Thymus (tissue), 11 donors: ENCODE results near the gene FTO. TPM values are rescaled to one million over a fixed set of nuclear protein-coding genes. Genes with fewer than 3 reads are reported as not detected.

ENCODE experiments used
- DNase-seq, 9 donors: peaks; one replicate each; pipeline ENCODE4 v3.0.0-alpha.2; 2013; ENCODE audit warnings: low spot score in 9 of 9, low read depth in 6 of 9, missing footprints in 1 of 9
- H3K27ac ChIP-seq, 2 donors: one replicate each; pipeline ENCODE4 v1.5.1; 2013; ENCODE audit warnings: control low read depth in 1 of 2, low read depth in 1 of 2, low read length in 1 of 2, mild to moderate bottlenecking in 1 of 2, moderate library complexity in 1 of 2
- H3K27me3 ChIP-seq, 2 donors: one replicate each; pipeline ENCODE4 v1.5.1; 2013; ENCODE audit warnings: low read length in 1 of 2; ENCODE audit not compliant: control insufficient read depth in 2 of 2, insufficient read depth in 1 of 2
- H3K36me3 ChIP-seq, 2 donors: one replicate each; pipeline ENCODE4 v1.5.1; 2013; ENCODE audit warnings: low read length in 1 of 2, mild to moderate bottlenecking in 1 of 2, moderate library complexity in 1 of 2; ENCODE audit not compliant: control insufficient read depth in 2 of 2, insufficient read depth in 2 of 2
- H3K4me1 ChIP-seq, 2 donors: one replicate each; pipeline ENCODE4 v1.5.1; 2013; ENCODE audit warnings: low read length in 2 of 2; ENCODE audit not compliant: control insufficient read depth in 2 of 2, insufficient read depth in 2 of 2
- H3K4me3 ChIP-seq, 2 donors: one replicate each; pipeline ENCODE4 v1.5.1; 2013; ENCODE audit warnings: low read length in 2 of 2, control low read depth in 1 of 2, mild to moderate bottlenecking in 1 of 2
- H3K9me3 ChIP-seq, 2 donors: one replicate each; pipeline ENCODE4 v1.5.1; 2013; ENCODE audit warnings: low read length in 1 of 2, mild to moderate bottlenecking in 1 of 2; ENCODE audit not compliant: control insufficient read depth in 2 of 2, insufficient read depth in 1 of 2
- WGBS: extraction: QIAGEN DNeasy Blood & Tissue Kit; methylation state at CpG from one replicate; pipeline ENCODE4 v1.1.7; 2013; 5-methylcytosine and 5-hydroxymethylcytosine counted together
- polyA plus RNA-seq: library from polyadenylated mRNA; stranded (reverse); fragments of 200-250 nt; gene quantifications from one replicate; pipeline ENCODE4 v1.2.3, GENCODE V29; 2013
- total RNA-seq: library from RNA; stranded (reverse); fragments of 120-200 nt; gene quantifications from one replicate; pipeline ENCODE4 v1.2.4, GENCODE V29; 2013
- donor health status: healthy.

Gene FTO
- total and polyA plus RNA-seq, 2 donors = 13.7 to 34.5 TPM

DNA sequence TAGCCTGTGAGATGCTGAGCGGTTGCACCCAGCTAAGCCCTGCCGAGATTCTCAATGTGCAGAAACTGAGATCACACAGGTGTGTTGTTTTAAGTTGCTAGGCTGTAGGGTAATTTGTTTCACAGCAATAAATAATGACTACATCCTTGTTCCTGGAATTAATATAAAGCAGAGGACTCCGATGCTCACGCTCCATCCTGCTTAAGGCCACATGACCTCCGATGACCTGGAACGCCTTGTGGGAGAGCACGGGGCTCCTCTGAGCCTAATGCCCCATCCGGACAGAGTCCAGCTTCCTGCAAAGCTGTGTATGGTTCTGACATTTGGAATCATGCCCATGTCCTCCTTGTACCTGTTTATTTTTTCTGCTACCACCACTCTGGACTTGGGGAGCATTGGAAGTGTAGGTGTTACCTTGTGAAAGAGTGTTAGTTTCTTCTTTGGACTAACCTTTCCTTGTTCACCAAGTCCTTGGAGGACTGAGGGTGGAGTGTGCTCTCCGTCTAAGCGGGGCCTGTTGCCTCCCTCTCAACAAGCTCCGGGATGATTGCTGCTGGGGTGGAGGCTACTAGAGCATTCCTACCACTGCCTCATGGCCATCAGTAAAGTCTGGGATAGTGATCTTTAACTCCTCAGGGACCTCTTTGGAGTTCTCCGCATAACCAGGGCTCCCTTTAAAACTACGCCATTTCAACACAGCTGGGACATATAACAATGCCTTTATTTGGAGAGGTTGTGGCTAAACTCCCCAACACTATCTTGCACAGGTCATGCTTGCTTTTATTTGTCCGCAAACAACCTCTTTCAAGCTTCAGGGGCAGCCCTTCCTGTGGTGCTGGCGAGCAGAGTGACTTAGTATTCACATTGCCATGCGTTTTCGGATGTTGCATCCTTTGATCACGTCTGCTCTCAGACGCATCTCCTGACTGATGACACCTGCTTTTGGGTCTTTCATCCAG lies 457.3 kb downstream of the FTO start:
- Histone ChIP-seq H3K36me3 (no peaks in the 10 kb centered on the region), H3K4me1 (peaks cover 0 to 9% of the 10 kb centered on the region in 2 donors), H3K4me3 (no peak overlapping the region), H3K27me3 (no peaks in the 10 kb centered on the region), H3K27ac (no peak overlapping the region), H3K9me3 (no peaks in the 10 kb centered on the region)
- DNase-seq = peak in 4 of 9 donors; percentile 28 to 56 (median 36)
- WGBS = 74% methylated on average over 19 of the region's 19 CpGs

DNA sequence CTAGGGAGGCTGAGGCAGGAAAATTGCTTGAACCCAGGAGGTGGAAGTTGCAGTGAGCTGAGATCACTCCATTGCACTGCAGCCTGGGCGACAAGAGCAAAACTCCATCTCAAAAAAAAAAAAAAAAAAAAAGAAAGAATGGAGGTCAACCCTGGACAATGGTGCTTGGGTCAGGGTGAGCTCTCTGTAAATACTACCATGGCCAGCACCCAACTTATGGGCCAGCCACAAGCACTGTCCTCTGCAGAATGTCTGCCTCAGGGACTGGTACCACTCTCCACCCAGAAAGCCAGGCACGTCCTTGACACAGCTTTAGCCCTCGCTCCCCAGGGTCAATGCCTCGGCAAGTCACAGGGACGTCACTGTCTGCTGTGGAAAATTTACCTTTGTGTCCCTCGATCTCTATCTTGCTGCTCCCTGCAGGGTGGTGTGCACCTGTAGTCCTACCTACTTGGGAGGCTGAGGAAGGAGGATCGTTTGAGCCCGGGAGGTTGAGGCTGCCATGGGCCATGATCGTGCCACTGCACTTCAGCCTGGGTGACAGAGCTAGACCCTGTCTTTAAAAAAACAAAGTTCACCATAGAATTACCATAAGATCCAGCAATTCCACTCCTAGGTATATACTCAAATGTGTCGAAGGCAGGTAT lies 459.4 kb downstream of the FTO start:
- H3K4me3 ChIP-seq = no peak overlapping the region
- no peaks in the 10 kb centered on the region for H3K36me3 ChIP-seq
- H3K27me3 ChIP-seq = no peaks in the 10 kb centered on the region
- no peaks in the 10 kb centered on the region for H3K9me3 ChIP-seq
- no peak for DNase-seq
- 91% methylated on average over 10 of the region's 10 CpGs for WGBS
- no peak overlapping the region for H3K27ac ChIP-seq
- H3K4me1 ChIP-seq = peaks cover 0 to 9% of the 10 kb centered on the region in 2 donors

DNA sequence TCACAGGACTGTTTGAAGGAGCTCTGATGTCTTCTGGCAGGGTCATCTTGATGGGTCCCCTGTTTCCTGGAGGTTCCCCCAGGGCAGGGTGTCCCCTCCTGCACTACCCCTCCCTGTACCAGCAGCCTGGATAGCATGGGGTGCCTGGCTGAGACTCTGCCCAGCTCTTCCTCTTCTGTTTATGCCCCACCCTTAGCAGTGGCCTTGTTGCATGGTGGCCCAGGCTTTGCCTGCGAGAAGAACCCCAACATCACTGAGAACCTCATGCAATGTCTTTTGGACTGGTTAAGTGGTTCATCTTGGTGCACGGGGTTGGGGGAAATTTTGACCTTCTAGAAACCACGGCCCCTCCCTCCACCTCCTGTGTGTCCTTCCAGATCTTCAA lies 460.8 kb downstream of the FTO start:
- no peaks in the 10 kb centered on the region for H3K27me3 ChIP-seq
- H3K36me3 ChIP-seq = no peaks in the 10 kb centered on the region
- peaks cover 0 to 9% of the 10 kb centered on the region in 2 donors for H3K4me1 ChIP-seq
- no peaks in the 10 kb centered on the region for H3K9me3 ChIP-seq
- H3K4me3 ChIP-seq = no peak overlapping the region
- DNase-seq = no peak
- 77% methylated on average over 3 of the region's 3 CpGs for WGBS
- no peak overlapping the region for H3K27ac ChIP-seq

DNA sequence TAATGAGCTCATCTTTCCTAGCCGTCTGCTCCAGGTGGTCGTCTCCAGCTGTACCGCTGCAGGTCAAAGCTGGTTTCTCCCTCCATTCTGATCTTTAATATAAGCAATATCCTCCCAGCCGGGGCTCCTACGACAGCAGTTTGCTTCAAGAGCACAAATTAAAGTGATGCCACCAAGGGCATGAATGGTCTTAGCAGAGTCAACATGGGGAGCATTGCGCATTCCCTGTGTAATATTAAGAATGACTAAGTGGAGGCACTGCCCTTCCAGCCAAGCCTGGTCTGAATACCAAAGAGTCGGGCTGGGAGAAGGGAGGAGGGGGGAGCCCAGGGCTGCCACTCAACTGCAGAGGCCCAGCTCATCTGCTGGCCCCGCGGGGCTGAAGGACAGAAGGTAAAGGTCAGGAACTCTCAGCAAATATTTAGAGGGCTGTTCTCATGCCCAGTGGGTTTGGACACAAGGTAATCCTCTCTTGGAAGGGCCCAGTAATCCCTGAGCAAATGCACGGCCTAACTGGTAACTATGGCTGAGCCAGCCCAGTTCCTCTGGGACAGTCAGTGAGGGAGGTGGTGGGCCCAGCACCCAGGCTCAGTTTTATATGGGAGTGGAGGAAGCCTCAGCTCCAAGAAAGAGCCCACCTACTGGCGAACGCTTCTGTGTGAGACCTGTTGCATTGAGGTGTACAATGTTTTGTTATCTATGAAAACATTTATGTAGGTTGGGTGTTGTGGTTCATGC lies 461.4 kb downstream of the FTO start:
- Histone ChIP-seq H3K36me3 (no peaks in the 10 kb centered on the region), H3K27me3 (no peaks in the 10 kb centered on the region), H3K9me3 (no peaks in the 10 kb centered on the region), H3K4me1 (peaks cover 0 to 9% of the 10 kb centered on the region in 2 donors), H3K4me3 (no peak overlapping the region), H3K27ac (no peak overlapping the region)
- WGBS = 93% methylated on average over 12 of the region's 12 CpGs
- DNase-seq = no peak

GRCh38 chr16:54165912-54166865 lies 462.2 kb downstream of the FTO start:
- Histone ChIP-seq H3K36me3 (no peaks in the 10 kb centered on the region), H3K4me3 (no peak overlapping the region), H3K9me3 (no peaks in the 10 kb centered on the region), H3K4me1 (peaks cover 0 to 8% of the 10 kb centered on the region in 2 donors), H3K27me3 (no peaks in the 10 kb centered on the region), H3K27ac (no peak overlapping the region)
- no peak for DNase-seq
- 90% methylated on average over 8 of the region's 8 CpGs for WGBS

DNA sequence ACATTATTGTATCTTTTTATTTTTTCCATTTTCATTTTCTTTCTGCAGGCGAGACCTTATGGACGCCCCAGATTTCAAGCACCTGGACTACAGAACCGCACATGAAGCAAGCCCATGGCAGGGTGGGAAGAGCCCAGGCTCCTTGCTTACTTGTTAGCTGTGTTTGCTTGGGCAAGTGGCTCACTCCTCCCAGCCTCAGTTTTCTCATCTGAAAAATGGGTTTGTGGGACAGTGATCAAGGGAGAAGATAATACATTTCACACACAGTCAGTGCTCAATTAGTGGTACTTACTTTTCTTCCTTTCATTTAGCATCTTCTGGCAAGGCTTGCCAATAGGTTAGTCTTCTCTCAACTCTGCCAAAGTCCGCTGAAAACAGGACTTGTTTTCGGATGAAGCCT lies 465.2 kb downstream of the FTO start:
- no peak for DNase-seq
- Histone ChIP-seq H3K9me3 (no peaks in the 10 kb centered on the region), H3K27ac (no peak overlapping the region), H3K36me3 (no peaks in the 10 kb centered on the region), H3K4me3 (no peak overlapping the region), H3K4me1 (peaks cover 0 to 1% of the 10 kb centered on the region in 2 donors), H3K27me3 (no peaks in the 10 kb centered on the region)
- 95% methylated on average over 5 of the region's 5 CpGs for WGBS

GRCh38 chr16:54171626-54172537 lies 467.9 kb downstream of the FTO start:
- WGBS = 52% methylated on average over 22 of the region's 22 CpGs
- H3K36me3 ChIP-seq = no peaks in the 10 kb centered on the region
- peaks cover 0 to 17% of the 10 kb centered on the region in 2 donors for H3K4me1 ChIP-seq
- H3K4me3 ChIP-seq = no peak overlapping the region
- H3K27me3 ChIP-seq = no peaks in the 10 kb centered on the region
- H3K9me3 ChIP-seq = no peaks in the 10 kb centered on the region
- no peak overlapping the region for H3K27ac ChIP-seq
- DNase-seq = peak in 1 of 9 donors; percentile 16
